Hippocampal formation (tissue), 2 donors: ENCODE data around the gene KRT36.

ENCODE experiments used
- DNase-seq, 2 donors: peaks; one replicate each; lab custom pipeline; 2025; lab: John Stamatoyannopoulos, UW

Gene KRT36

DNA sequence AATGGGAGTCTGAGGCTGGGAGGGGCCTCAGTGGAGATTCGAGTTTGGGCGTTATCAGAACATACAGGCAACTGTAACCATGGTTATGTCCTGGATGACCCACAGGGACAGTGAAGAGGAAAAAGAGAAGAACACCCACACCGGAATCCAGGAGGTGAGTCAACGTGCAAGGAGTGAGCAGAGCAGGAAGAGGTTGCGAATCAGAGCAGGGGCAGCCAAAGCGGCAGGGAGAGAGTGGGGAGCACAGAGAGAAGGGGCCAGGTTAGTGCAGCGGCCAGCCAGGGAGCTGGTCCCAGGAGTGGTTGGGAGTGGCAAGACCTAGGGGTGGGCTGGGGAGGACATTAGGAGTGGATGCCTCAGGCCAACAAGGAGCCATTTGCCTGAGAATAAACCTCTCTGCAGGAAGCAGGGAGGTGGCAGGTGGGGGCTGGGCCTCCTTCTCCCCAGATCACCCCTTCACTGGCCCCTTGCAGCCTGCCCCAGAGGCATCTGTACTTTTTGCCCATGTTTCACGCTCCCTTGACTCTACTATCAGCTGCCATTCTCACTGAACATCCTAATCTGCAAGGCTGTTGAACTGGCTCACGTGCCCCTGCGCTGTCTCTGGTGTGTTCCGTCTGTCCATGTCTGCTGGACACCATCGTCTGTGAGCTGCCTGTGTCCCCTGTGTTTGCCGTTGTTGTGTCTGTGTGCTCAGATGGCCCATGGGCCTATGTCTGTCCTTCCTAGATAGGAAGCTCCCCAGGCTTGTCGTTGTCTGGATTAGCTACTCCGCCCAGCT is 10.6 kb upstream of the KRT36 start:
- no peak for DNase-seq

DNA sequence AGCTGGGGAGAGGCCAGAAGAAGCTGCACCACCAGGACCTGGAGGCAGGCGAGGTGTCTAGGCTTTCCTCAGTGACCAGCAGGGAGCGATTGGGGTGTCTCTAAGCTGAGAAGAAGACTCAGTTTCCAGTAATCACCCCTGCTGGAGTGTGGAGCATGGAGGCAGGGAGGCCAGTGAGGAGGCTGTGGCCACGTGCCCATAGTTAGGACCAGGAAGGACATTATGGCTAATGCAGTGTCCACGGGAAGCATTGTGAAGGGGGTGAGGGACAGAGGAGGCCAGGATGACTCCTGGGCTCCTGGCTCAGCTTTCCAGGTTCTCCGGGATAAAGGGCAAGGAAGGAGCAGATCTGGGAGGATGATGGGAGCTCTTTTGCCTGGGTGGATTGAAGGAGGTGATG is 10.0 kb upstream of the KRT36 start:
- DNase-seq: no peak

DNA sequence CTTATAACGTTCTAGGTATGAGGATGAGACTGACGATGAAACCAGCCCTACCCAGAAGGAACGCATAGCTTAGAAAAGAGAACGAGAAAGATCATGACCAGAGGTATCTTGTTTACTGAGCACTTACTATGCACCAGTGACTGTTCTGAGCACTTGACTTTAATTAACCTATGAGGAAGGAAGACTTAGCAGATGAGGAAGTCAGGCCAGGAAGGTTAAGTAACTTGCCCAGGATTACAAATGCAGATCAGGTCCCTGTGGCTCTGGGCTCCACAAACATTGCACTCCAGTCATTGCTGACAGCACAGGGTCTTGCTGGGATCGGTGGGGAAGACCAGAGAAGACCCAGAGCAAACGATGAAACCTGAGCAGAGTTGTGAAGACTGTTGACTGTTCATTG is 8.6 kb upstream of the KRT36 start:
- DNase-seq: no peak

DNA sequence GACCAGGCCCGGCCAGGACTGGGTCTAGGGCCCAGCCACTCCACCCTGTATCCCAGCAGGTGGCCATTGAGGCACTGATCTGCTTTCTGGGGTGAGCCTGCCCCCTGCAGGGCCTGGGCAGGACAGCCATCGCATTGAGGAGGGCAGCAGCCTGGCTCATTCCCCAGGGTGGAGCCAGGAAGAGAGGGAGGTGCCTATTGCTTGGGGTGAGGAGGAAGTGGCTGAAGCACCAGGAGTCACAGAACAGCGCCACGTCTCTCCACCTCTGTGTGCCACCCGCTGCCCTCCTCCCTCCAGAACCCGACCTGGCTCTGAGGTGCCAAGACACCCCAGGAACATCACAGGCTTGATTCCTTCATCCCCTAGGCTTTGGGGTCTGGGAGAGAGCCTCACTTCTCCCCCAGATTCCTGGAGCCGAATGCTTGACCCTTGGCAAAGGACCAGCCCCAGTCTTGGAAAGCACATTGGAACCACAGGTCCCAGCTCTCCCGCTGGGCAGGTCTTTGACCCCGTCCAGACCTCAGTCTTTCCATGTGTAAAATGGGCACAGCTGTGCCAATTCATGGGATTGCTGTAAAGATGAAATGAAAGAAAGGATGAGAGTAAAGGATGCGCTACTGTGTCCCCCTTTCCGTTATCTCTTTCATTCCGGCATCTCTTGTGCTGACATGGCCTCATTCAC is 7.2 kb upstream of the KRT36 start:
- no peak for DNase-seq

DNA sequence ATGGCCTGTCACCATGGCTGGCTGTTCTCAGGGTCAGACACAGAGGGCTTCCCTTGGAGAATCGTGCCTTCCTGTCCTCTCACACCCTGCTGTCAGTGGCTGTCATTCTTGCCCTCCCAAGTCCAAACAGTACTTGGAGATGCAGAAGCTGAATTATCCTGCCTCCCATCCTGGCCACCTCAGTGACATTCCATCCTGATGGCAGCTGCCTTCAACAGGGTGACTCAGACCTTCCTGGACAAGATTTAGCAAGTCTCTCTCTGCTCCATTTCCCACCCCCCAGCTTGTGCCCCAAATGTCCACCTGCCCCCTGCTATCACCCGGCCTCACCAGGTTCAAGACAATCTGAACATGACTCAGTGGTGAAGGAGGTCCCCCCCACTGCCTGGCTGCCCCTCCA is 4.8 kb upstream of the KRT36 start:
- DNase-seq: no peak

DNA sequence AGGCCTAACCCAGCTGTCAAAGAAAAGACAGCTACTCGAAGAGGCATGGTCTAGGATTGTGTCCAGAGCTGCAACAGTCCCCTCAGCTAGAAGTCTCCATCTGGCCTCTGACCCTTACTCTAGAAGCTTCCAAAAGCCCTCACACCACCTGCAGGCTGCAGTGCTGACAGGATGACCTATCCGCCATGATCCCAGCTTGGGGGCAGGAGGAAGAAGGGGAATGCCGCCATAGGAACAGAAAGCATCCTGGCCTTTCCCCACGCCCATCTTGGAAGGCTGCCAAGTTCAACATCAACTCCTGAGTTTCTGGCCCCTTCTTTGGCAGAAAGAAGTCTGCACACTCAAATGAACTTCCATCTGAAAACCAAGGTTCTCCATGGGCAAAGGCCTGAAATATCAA is 3.1 kb upstream of the KRT36 start:
- DNase-seq: no peak

DNA sequence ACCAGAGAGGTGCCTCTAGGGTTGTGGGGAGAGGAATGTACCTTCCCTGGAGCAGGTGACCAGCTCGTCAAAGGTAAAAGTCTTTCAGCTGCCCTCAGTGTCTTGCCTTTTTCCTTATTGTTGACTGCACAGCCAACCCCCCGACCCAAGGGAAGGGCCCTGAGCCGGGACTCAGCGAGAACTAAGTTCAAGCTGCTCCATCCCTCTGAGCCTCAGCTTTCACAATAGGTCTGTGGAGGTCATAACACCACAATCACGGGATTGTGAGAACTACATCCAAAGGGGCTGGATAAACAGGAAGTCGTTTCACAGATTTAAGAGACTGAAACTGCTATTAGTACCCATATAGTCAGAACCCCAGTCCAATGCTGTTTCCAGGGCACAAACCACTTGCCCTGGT is 2.6 kb upstream of the KRT36 start:
- DNase-seq: no peak

DNA sequence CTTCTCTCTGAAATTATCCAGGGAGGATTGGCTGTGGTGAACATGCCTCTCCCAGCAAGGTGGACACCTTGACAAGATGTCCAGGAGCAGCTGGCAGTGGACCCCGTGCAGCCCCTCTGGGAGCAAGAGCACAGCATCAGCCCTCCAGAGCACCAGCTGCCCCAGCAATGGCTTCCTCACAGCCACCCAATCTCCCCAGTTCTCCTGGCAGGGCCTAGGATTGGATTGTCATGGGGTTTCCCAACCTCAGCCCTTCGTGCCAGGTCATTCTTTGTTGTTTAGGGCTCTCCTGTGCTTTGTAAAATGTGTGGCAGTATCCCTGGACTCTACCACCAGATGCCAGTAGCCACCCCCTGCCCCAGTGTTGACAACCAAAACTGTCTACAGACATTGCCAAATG is 1.8 kb upstream of the KRT36 start:
- no peak for DNase-seq

DNA sequence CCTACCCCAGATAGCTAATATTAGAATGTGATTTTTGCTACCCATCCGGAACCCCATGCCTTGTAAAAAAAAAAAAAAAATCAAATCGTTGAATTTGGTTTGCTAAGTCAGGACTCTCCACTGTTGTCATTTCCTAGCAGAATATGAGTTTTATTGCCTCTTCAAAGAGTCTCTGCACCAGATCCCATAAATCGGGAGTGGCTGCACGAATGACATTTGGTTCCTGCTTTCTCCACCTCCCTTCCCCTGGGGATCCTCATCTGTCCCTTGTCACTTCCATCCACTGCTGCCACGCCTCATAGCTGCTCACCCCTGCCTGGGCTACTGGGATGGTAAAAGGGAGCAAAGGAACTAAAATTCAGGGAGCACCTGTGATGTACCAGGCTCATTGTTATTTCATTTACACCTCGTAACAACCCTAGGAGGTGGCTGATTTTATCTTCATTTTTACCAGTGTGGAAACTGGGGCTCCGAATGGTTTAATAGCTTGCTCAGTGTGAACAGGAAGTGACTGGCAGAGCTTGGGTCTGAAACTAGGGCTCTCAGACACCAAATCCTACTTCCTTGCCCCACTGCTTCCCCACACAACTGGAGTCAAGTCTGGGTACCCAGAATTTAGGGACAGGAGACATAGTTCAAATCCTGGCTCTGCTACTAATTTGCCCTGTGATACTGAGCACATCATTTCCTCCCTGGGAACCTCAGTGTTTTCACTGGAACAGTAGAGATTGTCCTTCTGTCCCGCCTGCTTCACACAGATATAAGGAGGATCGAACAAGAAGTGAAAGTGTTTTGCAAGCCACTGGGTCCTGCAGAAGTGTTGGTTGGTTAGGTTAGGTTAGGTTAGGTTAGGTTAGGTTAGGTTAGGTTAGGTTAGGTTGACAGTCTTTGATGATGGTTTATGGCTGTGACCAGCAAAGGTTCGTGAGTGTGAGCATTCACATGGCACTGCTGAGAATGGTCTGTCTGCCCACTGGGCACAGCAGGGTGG is 585 bp upstream of the KRT36 start:
- DNase-seq: no peak

DNA sequence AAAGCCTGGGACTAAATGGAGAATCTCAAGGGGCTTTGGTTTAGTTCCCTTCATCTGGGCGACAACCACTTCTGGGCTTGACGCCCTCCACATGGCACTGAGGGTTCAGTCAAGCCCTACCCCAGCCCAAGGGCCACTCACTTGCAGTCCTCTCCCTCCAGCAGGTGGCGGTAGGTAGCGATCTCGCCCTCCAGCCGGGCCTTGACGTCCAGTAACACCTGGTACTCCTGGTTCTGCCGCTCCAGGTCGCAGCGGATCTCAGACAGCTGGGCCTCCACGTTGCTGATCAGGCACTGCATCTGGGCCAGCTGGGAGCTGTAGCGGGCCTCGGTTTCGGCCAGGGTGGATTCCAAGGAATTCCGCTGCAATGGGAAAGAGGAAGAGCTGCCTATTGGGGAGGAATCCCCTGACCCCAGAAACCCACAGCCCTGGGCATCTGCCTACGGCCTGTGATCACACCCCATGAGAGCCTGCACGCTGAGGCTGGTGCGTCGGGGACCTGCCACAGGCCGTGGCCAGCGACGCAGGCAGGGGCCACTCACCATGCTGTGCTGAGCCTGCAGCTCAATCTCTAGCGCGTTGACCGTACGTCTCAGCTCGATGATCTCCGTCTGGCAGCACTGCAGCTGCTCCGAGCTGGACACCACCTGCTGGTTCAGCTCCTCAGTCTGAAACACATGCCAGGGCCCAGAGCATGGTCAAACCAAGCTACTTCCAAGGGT is 2.7 kb downstream of the KRT36 start:
- DNase-seq: no peak

DNA sequence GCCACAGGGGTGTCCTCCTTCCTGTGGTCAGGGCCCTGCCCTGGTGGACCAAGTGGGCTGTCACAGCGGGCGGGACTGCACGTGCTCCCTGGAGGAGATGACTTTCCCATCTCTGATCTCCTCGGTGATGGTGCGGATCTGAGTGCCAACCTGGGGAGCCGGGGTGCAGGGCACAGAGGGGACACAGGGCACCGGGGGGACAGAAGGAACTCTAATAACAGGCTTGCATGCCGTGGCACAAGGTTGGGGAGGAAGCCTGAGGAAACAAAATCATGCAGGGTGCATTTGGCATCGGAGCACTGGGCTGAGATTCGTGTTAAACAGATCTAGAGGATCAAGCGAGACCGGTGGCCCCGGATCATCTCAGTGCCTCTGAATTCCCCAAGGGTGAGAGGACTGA is 3.4 kb downstream of the KRT36 start:
- DNase-seq: no peak

DNA sequence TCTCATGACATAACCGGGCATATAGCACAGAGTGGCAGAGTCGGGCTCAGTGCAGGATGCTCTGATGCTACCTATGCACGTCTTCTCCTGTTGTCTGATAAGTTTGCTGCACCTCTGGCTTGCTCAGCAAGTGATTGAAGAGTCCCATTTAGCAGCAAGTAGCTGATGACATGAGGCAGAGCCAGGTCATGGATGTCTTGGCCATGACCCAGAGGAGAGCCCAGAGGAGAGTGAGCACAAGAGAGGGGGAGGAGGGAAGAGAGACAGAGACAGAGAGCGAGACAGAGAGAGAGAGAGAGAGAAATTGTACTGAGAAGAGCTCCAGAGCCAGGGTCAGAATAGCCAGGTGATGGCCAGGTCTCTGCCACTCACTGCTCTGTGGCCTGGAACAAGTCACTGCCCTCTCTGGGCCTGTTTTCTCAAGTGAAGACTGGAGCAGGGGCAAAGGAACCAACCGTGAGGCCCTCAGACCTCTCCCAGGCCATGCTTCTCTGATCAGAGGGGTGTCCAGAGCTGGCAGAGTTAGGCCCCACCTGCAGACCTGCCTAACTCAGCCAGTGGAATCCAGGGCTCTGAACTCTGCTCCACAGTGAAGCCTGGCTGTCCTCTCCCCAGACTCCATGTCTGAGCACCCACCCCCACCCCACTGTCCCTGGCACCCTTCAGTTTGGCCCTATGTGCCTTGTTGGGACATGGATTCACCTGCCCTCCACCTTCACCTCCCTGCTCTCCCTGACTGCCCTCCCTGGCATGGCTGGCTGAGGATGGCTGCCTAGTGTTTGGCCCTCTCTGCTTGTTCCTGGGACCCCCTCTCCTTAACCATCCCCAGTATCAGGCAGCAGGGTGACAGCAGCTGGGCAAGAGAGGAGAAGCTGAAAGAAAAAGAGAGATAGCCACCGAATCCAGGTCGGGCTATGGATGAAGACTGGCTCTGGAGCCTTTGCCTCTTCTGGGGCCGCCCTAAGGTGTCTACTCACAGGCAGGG is 4.5 kb downstream of the KRT36 start:
- no peak for DNase-seq

DNA sequence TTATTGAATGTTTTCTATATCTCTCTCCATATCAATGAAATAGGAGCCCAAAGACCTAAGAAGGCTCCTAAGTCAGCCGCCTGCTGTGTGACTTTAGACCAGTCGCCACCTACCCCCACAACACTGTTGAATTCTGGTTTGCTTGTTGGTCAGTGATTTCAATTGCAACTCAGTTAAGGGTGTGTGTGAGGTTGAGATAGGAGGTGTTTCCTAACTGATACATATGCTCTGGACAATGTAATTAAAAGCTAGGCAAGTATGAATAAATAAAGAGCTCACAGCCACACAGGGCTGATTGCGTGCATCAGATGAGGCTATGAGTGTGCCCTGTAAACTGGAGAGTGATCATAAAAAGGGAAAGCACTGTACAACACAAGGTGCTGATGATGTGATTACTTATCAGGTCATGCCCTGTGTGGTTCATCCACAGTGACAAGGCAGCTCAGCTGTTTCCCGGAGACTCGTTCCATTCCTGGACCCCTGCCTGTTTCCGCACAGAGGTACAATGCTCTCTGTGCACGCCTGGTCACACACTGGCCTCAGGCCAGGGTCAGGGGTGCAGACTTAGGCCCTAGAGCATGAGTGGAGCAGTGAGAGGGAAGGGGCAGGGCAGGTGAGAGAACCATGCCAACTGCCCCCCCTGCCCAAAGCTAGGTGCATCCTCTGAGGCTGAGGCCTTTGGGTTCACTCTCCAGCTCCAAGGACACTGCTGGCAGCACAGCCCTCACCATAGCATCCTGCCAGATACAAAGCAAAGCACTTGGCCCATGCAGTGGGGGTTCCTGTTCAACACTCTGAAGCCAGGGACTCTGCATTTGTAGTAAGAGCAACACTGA is 5.5 kb downstream of the KRT36 start:
- DNase-seq: no peak

DNA sequence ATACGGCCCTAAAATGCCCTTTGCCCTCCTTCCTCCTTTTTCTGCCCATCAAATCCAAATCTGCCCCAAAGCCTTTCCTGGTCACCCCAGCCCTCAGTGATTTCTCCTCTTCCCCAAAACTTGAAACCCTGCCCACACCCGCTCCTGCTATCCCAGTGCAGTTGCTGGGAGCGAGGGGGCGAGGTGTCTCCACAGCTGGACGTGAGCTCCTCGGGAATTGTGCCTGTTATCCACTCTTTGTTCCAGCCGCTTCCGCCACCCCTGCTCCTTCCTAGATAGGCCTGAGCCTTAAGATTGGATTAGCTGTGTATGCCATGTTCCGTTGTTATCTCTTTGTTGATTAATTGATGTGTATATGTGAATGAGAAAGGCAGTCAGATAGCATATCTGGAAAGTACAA is 6.2 kb downstream of the KRT36 start:
- DNase-seq: no peak

DNA sequence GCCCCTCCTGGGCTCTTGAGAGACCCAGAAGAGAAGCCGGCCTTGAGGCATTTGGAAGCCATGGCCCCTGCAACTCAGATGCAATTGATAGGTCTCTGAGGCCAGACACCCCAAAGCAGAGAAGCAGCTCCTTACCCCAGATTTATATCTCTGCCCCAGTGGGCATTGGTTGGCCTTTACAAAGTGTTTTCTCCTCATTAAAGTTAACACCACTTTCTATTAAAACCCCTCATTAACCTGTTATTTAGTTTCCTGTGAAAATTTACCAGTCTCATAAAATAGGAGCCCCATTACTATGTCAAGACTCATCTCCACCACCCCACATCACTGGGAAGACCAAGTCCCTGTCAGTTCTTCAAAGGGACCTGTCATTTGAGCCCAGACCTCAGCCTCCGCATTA is 8.7 kb downstream of the KRT36 start, which contains the start of gene KRT35:
TSS of gene KRT35 (minus strand) at position 116 of the 400 bp plus-strand sequence. CDS start at position 62, 54 bp downstream.
- DNase-seq: no peak

DNA sequence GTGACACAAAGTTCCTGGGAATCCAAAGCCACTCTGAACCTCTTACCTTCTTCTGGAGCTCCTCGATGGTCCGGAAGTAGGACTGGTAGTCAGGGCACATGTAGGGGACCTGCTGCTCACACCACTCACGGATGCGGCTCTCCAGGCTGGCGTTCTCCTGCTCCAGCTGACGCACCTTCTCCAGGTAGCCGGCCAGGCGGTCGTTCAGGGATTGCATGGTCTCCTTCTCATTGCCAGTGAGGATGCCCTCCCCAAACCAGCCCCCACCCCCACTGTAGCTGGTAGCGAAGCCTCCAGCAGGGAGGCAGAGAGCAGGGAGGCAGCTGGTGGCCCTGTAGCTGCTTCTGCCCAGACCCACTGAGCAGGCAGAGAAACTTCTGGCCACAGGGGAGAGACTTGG is 9.1 kb downstream of the KRT36 start:
- no peak for DNase-seq

DNA sequence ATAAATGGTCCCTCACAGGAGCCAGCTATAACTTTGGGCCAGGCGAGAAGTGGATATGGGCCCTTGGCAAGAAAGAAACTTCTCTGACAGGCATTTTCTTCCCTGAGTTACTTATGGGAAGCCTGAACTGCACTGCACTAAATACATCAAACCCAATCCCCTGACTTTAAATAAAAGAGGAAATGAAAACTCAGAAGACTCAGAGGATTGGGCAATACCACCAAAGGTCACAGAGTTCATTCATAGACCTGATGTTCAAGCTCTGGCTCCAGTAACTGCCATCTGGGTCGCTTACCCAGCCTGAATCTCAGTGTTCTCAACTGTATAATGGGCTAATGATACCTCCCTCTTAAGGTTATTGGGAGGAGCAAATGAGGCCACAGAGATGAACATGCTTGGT is 9.6 kb downstream of the KRT36 start:
- DNase-seq: no peak

DNA sequence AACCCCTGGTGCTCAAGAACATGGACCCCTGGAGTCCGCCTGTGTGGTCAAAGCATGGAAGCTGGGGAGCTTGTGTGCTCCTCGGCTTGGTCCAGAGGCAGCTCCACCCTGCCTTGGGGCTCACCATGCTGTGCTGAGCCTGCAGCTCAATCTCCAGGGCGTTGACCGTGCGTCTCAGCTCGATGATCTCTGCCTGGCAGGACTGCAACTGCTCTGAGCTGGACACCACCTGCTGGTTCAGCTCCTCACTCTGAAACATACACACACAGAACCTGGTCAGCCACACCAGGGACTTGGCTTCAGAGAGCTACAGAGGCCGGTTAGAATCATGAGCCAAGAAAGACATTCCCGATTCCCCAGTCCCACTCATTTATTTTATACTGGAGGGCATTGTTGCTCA is 11.5 kb downstream of the KRT36 start:
- DNase-seq: no peak
